HG03108 (cell line): Measurements from ENCODE around the gene IQSEC1.

ENCODE experiments used
- ATAC-seq: cut with Tn5 transposase; IDR thresholded peaks from one replicate; pipeline ENCODE4 v1.9.1; 2021; ENCODE audit warnings: moderate library complexity; ENCODE audit not compliant: unreplicated experiment

IQSEC1 gene

GRCh38 chr3:13068269-13069010 lies 4.8 kb downstream of the IQSEC1 start:
- ATAC-seq, result no peak

- ATAC-seq, result no peak
These were observed 5.5 kb downstream of the IQSEC1 start for GRCh38 chr3:13067778-13068177.

GRCh38 chr3:13066834-13067233 lies 6.4 kb downstream of the IQSEC1 start:
- no peak for ATAC-seq

GRCh38 chr3:13066236-13066635 lies 7.0 kb downstream of the IQSEC1 start:
- no peak for ATAC-seq

- ATAC-seq, result no peak
These were observed 7.5 kb downstream of the IQSEC1 start for GRCh38 chr3:13065727-13066126.

- ATAC-seq, result no peak
These were observed 8.3 kb downstream of the IQSEC1 start for GRCh38 chr3:13064964-13065363.

GRCh38 chr3:13064159-13064868 lies 8.9 kb downstream of the IQSEC1 start:
- no peak for ATAC-seq

GRCh38 chr3:13063225-13063624 lies 10.0 kb downstream of the IQSEC1 start:
- no peak for ATAC-seq

- ATAC-seq, result no peak
These were observed 10.6 kb downstream of the IQSEC1 start for GRCh38 chr3:13062647-13063046.

GRCh38 chr3:13060341-13060910 lies 12.8 kb downstream of the IQSEC1 start:
- ATAC-seq, result no peak

GRCh38 chr3:13058346-13059120 lies 14.7 kb downstream of the IQSEC1 start:
- ATAC-seq, result no peak

- ATAC-seq, result no peak
These were observed 15.8 kb downstream of the IQSEC1 start for GRCh38 chr3:13057282-13058040.

- no peak for ATAC-seq
These were observed 17.6 kb downstream of the IQSEC1 start for GRCh38 chr3:13055634-13056033.

- no peak for ATAC-seq
These were observed 18.6 kb downstream of the IQSEC1 start for GRCh38 chr3:13054341-13055285.

GRCh38 chr3:13053893-13054292 lies 19.3 kb downstream of the IQSEC1 start:
- ATAC-seq, result no peak

- ATAC-seq, result no peak
These were observed 19.8 kb downstream of the IQSEC1 start for GRCh38 chr3:13053420-13053819.

GRCh38 chr3:13052191-13052820 lies 20.9 kb downstream of the IQSEC1 start:
- ATAC-seq, result no peak

- no peak for ATAC-seq
These were observed 21.6 kb downstream of the IQSEC1 start for GRCh38 chr3:13051581-13051980.

GRCh38 chr3:13051066-13051465 lies 22.2 kb downstream of the IQSEC1 start:
- no peak for ATAC-seq
